HEK293T (cell line): ENCODE measurements around the gene NFU1.

ENCODE experiments used
- CTBP1 ChIP-seq: fragments of 450-650 bp; IDR thresholded peaks from 2 replicates; pipeline ENCODE4 v1.6.1; 2016; ENCODE audit warnings: borderline replicate concordance
- FOXA1 ChIP-seq: fragments of 450-650 bp; IDR thresholded peaks from 2 replicates; pipeline ENCODE4 v1.6.1; 2016; ENCODE audit warnings: mild to moderate bottlenecking
- SUZ12 ChIP-seq: fragments of 450-650 bp; IDR thresholded peaks from 2 replicates; pipeline ENCODE4 v1.6.1; 2016; ENCODE audit warnings: mild to moderate bottlenecking

GRCh38 chr2:69369802-69370201, 67.4 kb downstream of the NFU1 start:
- no peak for TF ChIP-seq FOXA1
- no peak for TF ChIP-seq CTBP1
- TF ChIP-seq SUZ12 = no peak
